HG02943 (cell line): ENCODE measurements around the gene OMD.
"Not testable (repeated sequence)": the region's sequence is repeated elsewhere in the genome, so short reads cannot be mapped to it uniquely, and the experiment has no call there.

Experiments
- ATAC-seq: cut with Tn5 transposase; IDR thresholded peaks from one replicate; pipeline ENCODE4 v1.9.1; 2021; ENCODE audit warnings: mild to moderate bottlenecking, low read depth, moderate library complexity; ENCODE audit not compliant: unreplicated experiment

Gene OMD

DNA sequence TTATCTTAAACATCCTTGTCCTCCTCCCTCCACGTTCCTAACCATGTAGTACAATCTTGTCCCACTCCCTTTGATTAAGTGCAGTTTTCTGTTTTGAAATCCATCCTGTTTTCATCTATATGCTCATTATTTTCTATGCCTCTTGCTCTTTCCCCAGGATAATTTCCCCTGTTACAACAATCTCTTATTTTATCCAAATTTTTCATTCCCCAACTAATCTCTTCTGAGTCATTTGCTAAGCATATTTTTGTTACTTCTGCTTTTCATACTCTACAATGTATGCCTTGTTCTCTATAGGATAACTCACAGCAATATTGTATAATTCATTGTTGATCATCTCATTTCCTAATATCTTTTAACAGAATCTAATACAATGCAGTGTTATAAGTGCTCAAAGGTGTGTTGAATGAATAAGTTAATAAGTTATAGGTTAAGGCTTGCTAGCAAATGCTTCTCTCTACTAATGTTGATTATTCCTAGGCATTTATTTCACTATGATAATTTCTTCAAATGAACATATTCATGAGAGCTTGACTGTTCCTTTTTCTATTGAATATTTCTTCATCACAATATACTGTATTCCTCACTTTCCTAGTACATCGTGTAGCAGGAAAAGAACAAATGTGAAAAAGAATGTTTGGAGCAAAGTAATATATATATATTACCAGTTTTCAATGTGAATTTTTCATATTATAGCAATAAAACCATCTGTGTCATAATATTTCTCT lies 1.5 kb downstream of the OMD start:
- ATAC-seq, result no peak

DNA sequence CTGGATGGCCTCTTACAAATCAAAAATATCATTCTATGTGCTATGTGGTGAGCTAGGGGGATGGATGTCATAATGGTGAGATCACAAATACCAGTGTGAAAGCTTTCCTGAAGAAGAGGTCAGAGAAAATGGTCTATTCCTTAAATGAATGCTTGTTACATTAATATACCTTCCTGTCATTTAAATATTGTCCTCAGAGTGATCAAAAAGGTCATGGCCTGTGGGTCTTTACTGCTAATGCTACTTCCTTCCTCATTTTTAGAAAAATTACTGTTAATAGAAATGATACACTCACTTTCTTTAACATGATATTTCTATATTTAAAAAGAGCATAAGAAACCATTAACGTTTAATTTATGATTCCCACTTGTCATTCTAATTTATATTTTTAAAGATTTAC lies 9.7 kb downstream of the OMD start:
- ATAC-seq, result no peak

DNA sequence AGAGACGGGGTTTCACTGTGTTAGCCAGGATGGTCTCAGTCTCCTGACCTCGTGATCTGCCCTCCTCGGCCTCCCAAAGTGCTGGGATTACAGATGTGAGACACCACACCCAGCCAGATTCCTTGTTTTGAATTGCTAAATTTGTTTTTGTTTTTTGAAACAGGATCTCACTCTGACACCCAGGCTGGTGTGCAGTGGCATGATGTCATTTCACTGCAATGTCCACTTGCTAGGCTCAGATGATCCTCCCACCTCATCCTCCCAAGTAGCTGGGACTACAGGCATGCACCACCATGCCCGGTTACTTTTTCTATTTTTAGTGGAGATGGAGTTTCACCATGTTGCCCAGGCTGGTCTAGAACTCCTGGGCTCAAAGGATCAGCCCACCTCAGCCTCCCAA lies 13.1 kb downstream of the OMD start:
- ATAC-seq, result not testable (repeated sequence)

DNA sequence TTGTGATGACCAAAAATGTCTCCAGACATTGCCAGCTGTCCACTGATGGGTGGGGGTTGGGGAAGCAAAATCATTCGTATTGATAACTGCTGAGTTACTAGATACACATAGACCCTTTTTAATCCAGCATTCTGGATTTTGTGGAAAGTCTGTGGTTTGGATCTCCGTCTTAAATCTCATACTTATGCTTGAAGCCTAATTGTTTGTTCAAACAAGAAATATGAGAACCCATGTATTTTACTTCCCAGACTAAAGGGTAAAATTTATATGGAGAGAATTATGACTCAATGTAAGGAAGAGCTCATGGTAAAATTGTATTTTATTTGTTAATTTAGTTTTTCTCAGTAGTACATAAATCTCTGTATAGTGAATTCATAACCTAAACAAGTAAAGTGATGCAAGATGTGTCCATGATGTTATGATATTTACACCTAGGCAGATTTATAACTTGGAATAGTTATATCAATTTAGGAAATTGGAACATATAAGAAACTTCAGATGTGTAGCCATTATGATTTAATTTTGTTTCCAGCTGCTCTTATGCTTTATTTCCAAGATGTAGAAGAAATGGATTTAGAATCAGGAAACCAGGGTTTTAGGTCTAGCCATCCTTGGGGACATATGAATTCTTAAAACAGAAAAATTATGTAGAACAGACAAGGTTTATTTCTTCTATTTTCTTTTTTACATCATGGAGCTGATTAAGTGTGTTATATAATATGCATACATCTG lies 15.4 kb downstream of the OMD start:
- ATAC-seq, result no peak

DNA sequence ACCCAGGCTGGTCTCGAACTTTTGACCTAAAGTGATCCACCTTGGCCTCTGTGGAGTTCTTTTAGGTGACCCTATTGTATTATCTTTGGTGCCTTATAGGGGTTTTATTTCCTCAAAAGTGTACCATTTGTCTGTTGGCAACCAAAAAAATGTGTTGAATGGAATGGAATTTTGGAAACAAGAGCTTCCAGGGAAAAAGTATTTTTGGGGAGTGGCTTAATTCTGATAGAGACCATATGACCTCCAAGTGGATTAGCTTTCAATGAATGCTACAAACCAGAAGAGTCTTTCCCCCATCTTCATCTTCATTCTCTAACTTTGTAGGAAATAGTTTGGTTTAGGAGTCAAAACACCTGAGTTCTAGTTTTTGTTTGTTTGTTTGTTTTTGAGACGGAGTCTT lies 16.5 kb downstream of the OMD start:
- ATAC-seq, result no peak

DNA sequence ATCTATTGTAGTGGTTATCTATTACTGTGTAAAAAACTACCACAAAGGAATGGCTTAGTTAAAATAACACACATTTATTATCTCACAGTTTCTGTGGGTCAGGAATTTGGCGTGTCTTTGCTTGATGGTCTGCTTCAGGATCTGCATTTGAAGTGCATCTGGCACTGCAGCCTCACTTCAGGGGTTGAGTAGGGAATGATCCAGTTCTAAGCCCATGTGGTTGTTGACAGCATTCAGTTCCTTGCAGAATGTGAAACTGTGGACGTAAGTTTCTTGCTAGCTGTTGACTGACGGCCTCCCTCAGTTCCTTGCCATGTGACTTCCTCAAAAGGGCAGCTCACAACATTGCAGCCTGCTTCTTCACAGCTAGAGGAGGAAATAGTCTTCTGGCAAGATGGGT lies 17.8 kb downstream of the OMD start:
- no peak for ATAC-seq

DNA sequence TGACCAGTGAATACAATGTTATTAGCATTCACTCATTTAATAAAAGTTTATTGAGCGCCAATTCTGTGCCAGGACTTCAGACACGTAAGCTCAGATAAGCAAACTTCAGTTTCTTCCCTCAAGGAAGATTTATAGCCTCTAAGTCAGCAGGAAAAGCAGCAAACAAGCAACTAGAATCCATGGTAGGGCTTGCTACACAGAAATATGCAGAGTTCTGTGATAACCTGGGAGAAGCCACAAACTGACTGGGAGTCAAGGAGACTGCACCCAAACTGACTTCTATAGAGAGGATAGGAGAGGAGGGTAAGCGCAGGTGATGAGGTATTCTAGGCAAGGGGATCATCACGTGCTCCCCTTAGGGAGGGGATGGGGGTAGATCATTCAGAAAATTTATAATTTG lies 18.5 kb downstream of the OMD start:
- ATAC-seq, result no peak

DNA sequence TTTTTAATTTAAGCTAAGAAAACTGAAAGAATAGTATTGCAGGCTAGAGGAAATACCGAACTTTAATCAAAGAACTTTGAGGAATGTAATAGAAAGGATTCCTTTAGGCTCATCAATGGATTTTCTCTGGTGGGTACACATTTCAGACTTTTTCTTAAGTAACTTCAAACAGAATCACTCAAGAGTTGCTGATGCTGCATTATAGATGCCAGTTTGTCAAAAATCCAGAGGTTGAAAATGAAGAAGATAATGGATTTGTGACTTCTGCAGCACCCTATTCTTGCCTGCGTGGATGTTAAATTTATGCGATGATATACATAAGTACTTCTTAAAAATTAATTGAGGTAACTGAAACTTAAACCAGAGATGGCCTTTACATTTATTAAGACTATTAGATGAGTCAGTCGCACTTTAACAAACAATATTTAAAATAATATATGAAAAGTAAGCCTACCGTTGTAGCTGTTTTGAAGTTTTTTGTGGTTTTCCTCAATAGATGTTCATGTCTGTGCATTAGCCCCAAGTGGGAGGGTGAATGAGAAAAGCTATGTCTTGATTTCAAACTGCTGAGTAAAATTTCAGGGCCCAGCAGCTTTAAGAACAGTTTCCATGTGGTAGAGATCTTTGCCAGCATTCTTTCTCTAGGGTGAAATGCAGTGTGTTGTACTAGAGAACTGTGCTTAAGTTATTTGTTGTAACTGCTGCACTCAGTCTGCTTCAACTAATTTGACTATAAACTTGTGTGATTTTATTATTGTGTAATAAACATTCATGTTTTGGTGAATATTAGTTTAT lies 20.0 kb downstream of the OMD start, which contains the start of gene OGN:
Gene OGN, minus strand, starts transcription at position 537 of the 795 bp plus-strand sequence. CDS start 1,171 bp downstream, outside the sequence.
- ATAC-seq, result no peak

DNA sequence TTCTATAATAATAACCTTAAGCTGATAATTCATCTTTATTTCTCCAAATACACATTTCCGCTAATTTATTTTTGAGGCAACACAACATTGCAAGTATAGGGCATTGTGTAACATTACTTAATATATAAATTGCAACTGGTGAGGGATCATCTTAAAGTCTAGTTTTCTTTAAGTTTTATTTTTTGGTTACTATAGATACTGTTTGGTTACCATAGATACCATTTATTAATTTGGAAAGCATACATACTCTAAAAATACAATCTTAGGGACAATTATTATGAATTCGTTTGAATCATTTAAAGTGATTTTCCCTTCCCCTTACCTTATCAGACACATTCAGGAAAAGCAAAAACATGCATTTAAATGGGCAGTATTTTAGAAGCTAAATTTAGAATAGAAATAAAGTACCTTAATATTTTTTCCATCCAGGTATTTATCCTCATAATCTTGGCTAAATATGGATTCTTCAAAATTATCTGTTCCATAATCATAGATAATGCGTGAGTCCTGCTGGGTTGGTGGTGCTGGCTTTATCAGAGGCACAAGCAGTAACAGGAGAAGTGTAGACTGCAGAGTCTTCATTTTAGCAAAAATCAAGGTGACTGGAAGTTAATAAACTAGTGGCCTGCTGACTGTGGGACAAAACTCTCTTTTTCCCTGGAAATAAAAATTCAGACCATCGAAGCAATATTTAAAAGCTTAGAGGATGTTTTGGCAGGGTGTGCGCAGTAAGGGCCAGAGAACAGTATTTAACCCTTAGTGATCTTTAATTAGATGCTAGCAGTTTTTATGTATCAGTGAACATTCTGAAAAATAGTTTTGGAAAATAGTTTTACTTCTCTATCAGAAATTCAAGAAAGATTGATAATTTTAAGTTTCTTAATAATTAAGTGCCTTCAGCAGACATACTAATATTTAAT lies 21.2 kb downstream of the OMD start:
- ATAC-seq, result no peak

DNA sequence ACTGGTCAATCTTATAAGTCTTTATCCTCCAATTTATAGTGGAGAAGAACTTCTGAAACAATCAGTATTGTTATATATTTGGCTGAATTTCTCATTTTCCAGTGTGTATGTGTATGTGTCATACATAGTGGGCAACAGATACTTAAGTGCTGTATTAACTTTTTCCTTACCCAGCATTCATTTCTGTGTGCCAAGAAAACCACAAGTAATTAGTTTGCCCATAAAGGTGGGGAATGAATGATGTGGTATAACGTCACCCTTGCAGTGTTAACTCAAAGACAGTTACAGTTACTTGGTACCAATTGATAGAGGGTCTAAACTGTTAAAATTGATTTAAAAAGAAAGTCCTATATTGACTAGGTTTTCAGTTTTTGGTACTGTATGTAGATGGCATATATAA lies 21.9 kb downstream of the OMD start:
- no peak for ATAC-seq

DNA sequence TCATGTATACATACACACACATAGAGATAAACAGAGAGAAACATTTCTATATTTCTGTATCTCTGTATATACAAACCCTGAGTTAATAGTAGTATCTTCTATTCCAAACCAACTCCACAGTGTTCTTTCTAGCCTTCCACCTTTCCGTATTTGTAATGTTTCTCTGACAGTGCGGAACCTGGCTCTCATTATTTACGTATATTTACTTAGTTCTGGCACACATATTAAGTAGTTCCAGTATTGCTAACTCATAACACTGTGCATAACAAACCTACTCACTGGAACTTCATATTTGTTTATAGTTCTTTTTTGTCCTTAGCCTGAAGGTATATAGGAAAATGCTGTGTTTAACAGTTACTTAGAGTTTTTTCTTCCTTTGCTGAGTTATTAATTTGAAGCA lies 26.4 kb downstream of the OMD start:
- no peak for ATAC-seq

DNA sequence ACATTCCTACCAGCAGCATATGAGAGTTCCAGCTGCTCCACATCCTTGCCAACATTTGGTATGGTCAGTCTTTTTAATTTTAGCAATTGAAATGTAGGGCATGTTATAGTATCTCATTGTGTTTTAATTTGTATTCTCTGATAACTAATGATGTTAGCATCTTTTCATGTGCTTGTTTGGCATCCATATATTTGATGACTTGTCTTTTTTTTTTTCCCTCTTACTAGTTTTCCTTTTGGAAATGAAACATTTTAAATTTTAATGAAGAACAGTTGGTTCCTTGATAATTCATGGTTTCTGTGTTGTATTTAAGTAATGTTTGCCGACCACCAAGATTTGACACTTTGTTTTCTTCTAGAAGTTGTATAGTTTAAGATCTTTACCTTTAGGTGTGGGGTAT lies 28.7 kb downstream of the OMD start:
- ATAC-seq, result no peak

DNA sequence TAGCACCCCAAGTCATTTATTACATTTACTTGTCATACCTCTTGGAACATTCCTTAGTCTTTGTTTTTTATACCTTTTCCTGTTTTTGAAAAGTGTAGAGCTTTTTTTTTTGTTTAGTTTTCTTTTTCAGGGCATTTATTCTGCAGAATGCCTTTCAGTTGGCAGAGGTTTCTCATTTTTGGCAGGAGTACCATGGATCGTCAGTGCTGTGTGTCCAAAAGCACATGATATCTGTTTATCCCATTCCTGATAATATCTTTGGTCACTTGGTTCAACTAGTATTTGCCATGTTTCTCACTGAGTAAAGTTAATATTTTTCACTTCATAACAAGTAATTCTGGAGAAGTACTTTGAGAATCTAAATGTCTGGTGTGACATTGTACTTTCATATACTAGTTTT lies 30.6 kb downstream of the OMD start:
- no peak for ATAC-seq

DNA sequence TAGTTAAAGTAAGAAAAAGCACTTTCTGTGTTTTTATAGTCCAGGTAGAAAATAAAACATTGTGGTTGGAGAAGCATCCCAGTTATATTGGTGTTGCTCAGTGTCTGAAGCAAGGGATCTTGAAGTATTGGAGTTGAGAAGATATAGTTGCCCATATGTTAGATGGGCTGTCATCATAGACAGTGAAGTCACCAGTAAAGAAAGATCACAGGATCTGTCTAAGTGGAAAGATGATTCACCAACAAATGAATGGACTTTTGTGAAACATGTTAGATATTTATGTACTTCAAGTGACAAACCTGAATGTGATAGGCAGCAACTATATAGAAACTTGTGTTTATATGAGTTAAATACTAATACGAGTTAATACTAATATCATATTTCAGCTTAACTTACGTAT lies 31.6 kb downstream of the OMD start:
- no peak for ATAC-seq

DNA sequence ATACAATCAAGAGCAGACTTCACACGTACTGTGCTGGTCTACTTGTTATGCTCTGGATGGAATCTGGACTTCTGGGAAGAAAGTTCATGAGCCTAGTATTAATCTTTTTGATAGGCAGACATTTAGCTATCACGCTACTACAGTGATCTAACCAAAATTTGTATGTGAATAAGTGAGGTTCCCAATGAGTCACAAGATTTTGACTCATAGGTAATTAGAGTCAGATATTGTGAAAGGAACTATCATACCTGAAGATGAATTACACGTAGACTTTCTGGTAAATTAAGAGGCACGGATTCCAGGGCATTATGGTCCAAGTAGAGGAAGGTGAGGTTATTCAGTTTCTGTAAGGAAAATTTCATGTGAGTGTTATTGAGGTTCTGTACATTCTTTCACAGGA lies 38.3 kb downstream of the OMD start:
- no peak for ATAC-seq

DNA sequence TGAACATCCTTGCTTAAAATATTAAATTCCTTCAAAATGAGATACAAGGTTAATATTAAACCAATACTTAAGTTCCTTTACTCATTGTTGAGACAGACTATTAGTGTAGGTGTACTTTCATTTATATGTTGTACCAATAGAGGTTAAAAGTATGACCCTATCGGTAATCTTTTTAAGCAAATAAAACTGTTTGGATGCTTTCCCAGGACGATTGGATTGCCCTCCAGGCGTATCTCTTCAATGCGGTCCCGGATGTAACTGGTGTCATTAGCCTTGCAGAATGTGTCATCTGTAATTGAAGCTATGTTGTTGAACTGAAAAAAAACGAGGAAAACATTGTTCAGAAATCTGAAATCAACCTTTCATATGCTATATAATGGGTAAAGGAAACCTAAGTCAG lies 38.8 kb downstream of the OMD start:
- no peak for ATAC-seq

DNA sequence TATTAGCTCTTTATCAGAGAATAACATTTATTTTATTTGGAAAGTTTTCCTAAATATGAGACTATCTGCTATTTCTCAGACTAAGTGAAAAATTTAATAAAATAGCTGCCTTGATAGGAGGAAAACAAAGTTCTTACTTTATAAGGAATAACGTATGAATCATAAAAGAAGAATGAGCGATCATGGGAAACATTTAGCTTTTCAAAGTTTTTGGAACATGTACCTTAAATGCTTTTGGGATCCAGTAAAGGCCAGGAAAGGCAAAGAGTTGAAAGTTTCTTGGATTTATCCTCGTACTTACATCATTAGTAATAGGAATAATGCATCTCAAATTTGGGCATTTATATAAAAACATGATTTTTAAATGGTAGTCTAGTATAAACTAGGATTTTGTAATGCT lies 39.3 kb downstream of the OMD start:
- ATAC-seq, result no peak

DNA sequence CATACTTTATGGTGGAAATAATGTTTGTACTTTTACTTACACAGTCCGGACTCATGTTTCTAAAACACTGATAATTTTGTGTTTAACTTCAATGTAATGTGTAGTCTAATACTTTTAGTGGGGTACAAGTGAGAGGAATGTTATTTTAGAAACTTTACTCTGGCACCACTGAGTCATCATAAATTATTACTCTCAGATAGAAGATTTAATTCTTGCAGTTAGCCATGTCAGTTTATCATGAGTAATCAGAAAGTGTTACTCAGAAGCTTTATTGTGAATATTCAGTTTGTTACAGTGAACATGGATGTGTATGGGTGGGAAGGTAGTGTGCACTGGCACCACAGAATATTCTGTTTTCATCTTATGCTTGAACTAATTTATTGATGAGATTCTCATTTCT lies 39.9 kb downstream of the OMD start:
- ATAC-seq, result no peak

DNA sequence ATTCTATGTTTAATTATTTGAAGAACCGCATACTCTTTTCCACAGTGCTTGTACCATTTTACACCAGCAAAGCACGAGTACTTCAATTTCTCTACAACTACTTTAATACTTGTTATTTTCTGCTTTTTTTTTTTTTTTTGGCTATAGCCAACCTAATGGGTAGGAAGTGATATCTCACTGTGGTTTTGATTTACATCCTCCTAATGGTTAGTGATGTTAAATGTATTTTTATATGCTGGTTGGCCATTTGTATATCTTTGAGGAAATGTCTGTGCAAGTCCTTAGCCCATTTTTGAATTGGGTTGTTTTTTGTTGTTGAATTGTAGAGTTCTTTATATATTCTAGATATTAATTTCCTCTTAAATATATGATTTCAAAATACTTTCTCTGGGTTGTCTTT lies 42.5 kb downstream of the OMD start:
- ATAC-seq, result no peak

DNA sequence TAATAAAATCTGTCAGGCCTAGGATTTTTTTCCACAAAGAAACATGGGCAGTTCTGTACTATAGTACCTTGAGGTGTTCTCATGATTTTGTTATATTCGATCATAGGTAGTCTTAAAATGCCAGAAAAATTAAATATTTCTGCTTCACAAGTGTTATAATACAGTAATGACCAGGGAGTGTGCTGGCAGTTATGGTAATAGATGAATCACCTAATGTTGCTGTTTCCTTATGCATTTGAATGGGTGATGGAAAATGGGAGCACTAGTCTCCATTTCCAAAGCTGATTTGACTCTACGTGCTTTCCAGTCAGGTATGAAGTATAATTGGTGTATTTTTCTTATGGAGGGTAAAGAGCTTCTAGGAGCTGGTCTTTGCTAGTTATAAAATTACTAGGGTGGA lies 43.7 kb downstream of the OMD start:
- ATAC-seq, result no peak
